Transverse colon (tissue), 4 donors: ENCODE data around the gene ALDOC.

ENCODE experiments used
- EP300 ChIP-seq: sonication (generic); formaldehyde crosslinking; IDR thresholded peaks from one replicate; pipeline ENCODE4 v1.6.1; 2017; ENCODE audit warnings: antibody characterized with exemption, low read depth
- POLR2AphosphoS5 ChIP-seq, 3 donors: sonication (generic); formaldehyde crosslinking; IDR thresholded peaks; one replicate each; pipeline ENCODE4 v1.6.1; 2016; ENCODE audit warnings: antibody characterized with exemption in 3 of 3
- TF ChIP-seq, protein P1 (sequence below), 5 experiments: fragments of 200-600 bp in 3 of 5; fragments of 450-650 bp in 2 of 5; sonication (generic) in 3 of 5; IDR thresholded peaks; 1 replicate in 2 of 5; 2 replicates in 3 of 5; pipeline ENCODE4 v1.5.1; 2016 to 2017; ENCODE audit warnings: antibody characterized with exemption in 5 of 5, inconsistent platforms in 3 of 5, mild to moderate bottlenecking in 2 of 5, moderate library complexity in 1 of 5

DNA sequence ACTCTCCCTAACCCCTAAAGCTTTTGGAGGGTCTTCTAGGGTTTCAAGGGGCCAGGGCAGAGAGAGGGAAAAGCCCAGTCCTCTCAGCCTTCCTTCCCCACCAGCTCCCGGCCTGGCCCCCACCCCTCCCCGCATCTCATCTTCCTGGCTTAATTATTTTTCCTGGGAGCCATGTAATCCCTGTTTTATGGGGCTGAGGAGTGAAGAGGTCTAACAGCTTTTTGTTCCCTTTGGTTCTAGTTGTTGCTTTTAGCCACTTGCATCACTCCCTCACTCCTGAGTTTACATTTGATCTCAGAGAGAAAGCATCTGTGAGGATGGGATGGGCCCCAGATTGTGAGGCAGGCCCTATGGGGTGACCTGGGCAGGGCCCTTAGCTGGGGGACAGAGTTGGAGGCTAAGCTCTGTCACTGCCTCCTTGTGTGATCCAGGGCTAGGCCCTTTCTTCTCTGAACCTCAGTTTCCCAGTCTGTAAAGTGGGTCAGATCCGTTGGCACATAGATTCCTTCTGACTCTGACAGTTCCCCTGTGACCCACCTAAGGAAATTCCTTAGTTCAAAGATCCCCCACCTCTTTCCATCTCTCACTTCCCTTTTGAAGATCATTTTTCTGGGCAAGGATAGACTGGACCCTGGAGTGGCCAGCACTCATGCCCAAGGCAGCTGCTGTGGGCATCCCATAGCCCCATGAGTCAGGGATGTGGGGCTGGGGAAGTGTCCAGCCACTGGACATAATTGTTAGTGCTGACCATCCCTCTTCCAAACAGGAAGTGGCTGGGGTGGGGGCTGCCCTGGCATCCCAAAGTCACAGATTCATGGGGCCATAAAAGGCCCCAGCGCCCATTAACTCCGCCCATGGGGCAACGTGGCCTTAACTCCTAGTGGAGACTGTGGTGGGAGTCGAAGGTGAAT, 44.4 kb downstream of the ALDOC start:
- TF ChIP-seq EP300 (no peak), POLR2AphosphoS5 (IDR thresholded peaks at IDR 0.05) (no peak)
- TF ChIP-seq, protein P1, sequence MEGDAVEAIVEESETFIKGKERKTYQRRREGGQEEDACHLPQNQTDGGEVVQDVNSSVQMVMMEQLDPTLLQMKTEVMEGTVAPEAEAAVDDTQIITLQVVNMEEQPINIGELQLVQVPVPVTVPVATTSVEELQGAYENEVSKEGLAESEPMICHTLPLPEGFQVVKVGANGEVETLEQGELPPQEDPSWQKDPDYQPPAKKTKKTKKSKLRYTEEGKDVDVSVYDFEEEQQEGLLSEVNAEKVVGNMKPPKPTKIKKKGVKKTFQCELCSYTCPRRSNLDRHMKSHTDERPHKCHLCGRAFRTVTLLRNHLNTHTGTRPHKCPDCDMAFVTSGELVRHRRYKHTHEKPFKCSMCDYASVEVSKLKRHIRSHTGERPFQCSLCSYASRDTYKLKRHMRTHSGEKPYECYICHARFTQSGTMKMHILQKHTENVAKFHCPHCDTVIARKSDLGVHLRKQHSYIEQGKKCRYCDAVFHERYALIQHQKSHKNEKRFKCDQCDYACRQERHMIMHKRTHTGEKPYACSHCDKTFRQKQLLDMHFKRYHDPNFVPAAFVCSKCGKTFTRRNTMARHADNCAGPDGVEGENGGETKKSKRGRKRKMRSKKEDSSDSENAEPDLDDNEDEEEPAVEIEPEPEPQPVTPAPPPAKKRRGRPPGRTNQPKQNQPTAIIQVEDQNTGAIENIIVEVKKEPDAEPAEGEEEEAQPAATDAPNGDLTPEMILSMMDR (IDR thresholded peaks at IDR 0.05) = no peak
